Right lobe of liver (tissue), 6 donors: Measurements from ENCODE around the gene MAS1. TPM values are rescaled to one million over a fixed set of nuclear protein-coding genes. Genes with fewer than 3 reads are reported as not detected.

Source experiments
- ATAC-seq, 4 donors: fragments of 200-7000 bp; cut with Tn5 transposase; one replicate each; pipeline ENCODE4 v1.9.1; 2020; ENCODE audit warnings: mild to moderate bottlenecking in 4 of 4, moderate library complexity in 4 of 4
- DNase-seq, 3 donors: peaks; one replicate each; pipeline ENCODE4 v3.0.0-alpha.2; 2020
- H3K27ac ChIP-seq, 3 donors: fragments of 200-600 bp; one replicate each; pipeline ENCODE4 v1.8.0; 2022
- H3K27me3 ChIP-seq, 2 donors: fragments of 200-600 bp; one replicate each; pipeline ENCODE4 v1.8.0; 2022
- H3K36me3 ChIP-seq, 4 donors: fragments of 200-600 bp; sonication (generic) in 1 of 4; one replicate each; pipeline versions ENCODE4 v1.5.1 to v1.8.0; 2017 to 2022; ENCODE audit warnings: control low read depth in 1 of 4
- H3K4me1 ChIP-seq, 4 donors: fragments of 200-600 bp; sonication (generic) in 1 of 4; one replicate each; pipeline versions ENCODE4 v1.5.1 to v1.8.0; 2017 to 2022; ENCODE audit warnings: control low read depth in 1 of 4
- H3K4me3 ChIP-seq, 3 donors: fragments of 200-600 bp; one replicate each; pipeline ENCODE4 v1.8.0; 2022
- H3K9me3 ChIP-seq, 4 donors: fragments of 200-600 bp; sonication (generic) in 1 of 4; one replicate each; pipeline versions ENCODE4 v1.5.1 to v1.8.0; 2017 to 2022; ENCODE audit warnings: control low read depth in 1 of 4
- CTCF ChIP-seq, 4 donors: fragments of 200-600 bp in 3 of 4; fragments of 450-650 bp in 1 of 4; IDR thresholded peaks; one replicate each; pipeline versions ENCODE4 v1.5.1 to v1.8.0; 2016 to 2022; ENCODE audit warnings: antibody characterized with exemption in 4 of 4, mild to moderate bottlenecking in 2 of 4
- POLR2A ChIP-seq: fragments of 450-650 bp; IDR thresholded peaks from one replicate; pipeline ENCODE4 v1.6.1; 2017; ENCODE audit warnings: antibody characterized with exemption, mild to moderate bottlenecking
- whole genome bisulfite sequencing: methylation state at CpG from one replicate; pipeline ENCODE4 v1.1.6; 2018; ENCODE audit warnings: low coverage, low lambda C conversion rate; ENCODE audit not compliant: insufficient coverage; ENCODE audit errors: missing lambda C conversion rate; 5-methylcytosine and 5-hydroxymethylcytosine counted together
- intact Hi-C, 2 donors: fragments of 100-400 bp; cut with DNase I; formaldehyde crosslinking; loops; one replicate each; pipeline versions ENCODE4 v1.11.2 to v1.14.1; 2022
- total RNA-seq, 6 experiments: library from RNA; depleted of rRNA in 2 of 6; stranded (reverse); fragments of >200 nt in 2 of 6; fragmentation: NEBNext Ultra II Directional in 3 of 6; extraction: Animal tissue kit (Norgen Biotek cat#: 25700) in 3 of 6; gene quantifications; one replicate each; pipeline versions ENCODE4 v1.1.0 to v1.2.4, GENCODE V29; 2016 to 2023
- donor health status: DM: no; HTN: yes; CAD: no.
- donor health status: DM: no; HTN: no; CAD: no.
- donor health status: DM: no; HTN: no; CAD: no.
- donor health status: DM: no; HTN: yes; CAD: no.
- donor health status: DM: no; HTN: yes; CAD: no.

Gene MAS1
- total RNA-seq, 6 experiments from 2014 or later: not detected

DNA sequence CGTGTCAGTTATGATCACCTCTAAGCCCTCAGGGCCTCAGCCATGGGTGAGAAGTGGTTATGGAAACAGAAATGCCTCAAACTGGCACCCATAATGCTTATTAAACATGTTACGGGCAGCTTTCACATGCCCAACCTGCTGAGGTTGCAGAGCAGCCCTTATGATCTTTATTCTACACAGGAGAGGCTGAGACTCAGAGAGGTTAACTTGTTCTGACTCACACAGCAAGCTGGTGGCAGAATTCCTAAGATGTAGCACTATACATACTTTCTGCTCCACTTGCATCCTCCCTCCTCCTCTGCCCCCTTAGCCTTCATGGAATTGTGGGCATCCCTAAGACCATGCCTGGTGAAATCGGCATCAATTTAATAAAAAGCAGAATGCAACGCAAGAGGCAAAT lies 43.4 kb downstream of the MAS1 start:
- DNase-seq: no peak
- no peaks in the 10 kb centered on the region for H3K36me3 ChIP-seq
- H3K27ac ChIP-seq: no peak overlapping the region
- no peak overlapping the region for H3K4me3 ChIP-seq
- no peaks in the 10 kb centered on the region for H3K27me3 ChIP-seq
- WGBS: 58% methylated on average over 2 of the region's 4 CpGs
- no peaks in the 10 kb centered on the region for H3K9me3 ChIP-seq
- no peak for TF ChIP-seq POLR2A
- no peak for TF ChIP-seq CTCF (IDR thresholded peaks at IDR 0.05)
- intact Hi-C loops: loop anchor here in 1 of 2 donors (10.0 kb wide), 1 partner anchor 69 kb away; no protein-coding TSS in a partner anchor
- H3K4me1 ChIP-seq: peaks cover 0 to 5% (median 0%) of the 10 kb centered on the region in 4 donors
- ATAC-seq: no peak

DNA sequence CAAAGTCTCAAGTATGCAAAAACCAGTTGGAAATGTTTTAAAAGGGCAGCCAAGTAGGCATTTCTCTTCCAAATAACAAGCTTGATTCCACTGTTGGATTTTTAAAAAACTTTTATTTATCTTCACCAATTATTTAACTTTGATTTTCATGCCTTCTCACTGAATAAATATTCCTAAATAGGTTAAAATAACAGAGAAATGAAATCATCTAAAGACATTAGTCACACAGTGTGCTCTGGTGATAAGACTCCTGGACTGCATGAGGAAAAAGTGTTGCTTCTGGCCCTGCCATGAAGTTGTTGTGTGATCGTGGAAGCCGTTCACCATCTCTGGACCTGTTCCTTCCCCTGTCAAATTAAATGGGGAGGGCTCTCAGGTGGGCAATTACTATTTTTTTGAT lies 44.3 kb downstream of the MAS1 start:
- DNase-seq (no peak), ATAC-seq (no peak)
- TF ChIP-seq CTCF (IDR thresholded peaks at IDR 0.05): no peak
- no peak for TF ChIP-seq POLR2A

DNA sequence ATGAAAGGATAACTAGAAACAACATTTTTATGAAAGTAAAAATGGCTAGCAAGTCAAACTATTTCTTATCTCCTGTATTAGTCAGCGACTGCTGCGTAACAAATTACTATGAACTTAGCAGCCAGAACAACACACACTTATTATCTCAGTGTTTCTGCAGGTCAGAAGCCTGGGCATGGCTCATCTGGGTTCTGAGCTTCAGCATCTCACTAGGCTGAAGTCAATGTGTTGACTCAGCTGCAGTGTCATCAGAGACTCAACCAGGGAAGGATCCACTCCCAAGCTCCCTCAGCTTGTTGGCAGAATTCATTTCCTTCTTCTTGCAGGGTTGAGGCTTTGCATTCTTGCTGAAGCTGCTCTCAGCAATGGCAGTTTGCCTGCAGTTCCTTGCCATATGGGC lies 44.8 kb downstream of the MAS1 start:
- no peak for TF ChIP-seq POLR2A
- TF ChIP-seq CTCF (IDR thresholded peaks at IDR 0.05): no peak
- intact Hi-C loops: loop anchor here in 1 of 2 donors (10.0 kb wide), 1 partner anchor 71 kb away; no protein-coding TSS in a partner anchor
- no peak for ATAC-seq
- no peaks in the 10 kb centered on the region for H3K9me3 ChIP-seq
- H3K4me1 ChIP-seq: peaks cover 0 to 10% (median 0%) of the 10 kb centered on the region in 4 donors
- no peak overlapping the region for H3K27ac ChIP-seq
- no peak for DNase-seq
- no peaks in the 10 kb centered on the region for H3K27me3 ChIP-seq
- no peaks in the 10 kb centered on the region for H3K36me3 ChIP-seq
- H3K4me3 ChIP-seq: no peak overlapping the region
- WGBS: 92% methylated on average over 2 of the region's 2 CpGs

More for the DNA sequence above, 44.3 kb downstream of the MAS1 start:
- H3K36me3 ChIP-seq: no peaks in the 10 kb centered on the region
- peaks cover 0 to 9% (median 0%) of the 10 kb centered on the region in 4 donors for H3K4me1 ChIP-seq
- H3K4me3 ChIP-seq: no peak overlapping the region
- no peaks in the 10 kb centered on the region for H3K9me3 ChIP-seq
- no peaks in the 10 kb centered on the region for H3K27me3 ChIP-seq
- WGBS: 95% methylated on average over 2 of the region's 2 CpGs
- no peak overlapping the region for H3K27ac ChIP-seq
- intact Hi-C loops: loop anchor here in 1 of 2 donors (10.0 kb wide), 1 partner anchor 70 kb away; no protein-coding TSS in a partner anchor

GRCh38 chr6:159939591-159940016 lies 48.8 kb downstream of the MAS1 start:
- DNase-seq: no peak
- intact Hi-C loops: loop anchor here in 1 of 2 donors (10.0 kb wide), 1 partner anchor 75 kb away; no protein-coding TSS in a partner anchor
- Histone ChIP-seq H3K27me3 (no peaks in the 10 kb centered on the region), H3K27ac (no peak overlapping the region), H3K36me3 (no peaks in the 10 kb centered on the region), H3K4me3 (no peak overlapping the region), H3K4me1 (peaks cover 0 to 24% (median 0%) of the 10 kb centered on the region in 4 donors), H3K9me3 (peaks cover 0 to 3% (median 0%) of the 10 kb centered on the region in 4 donors)
- no peak for TF ChIP-seq POLR2A
- TF ChIP-seq CTCF (IDR thresholded peaks at IDR 0.05): no peak
- WGBS: 80% methylated on average over 3 of the region's 6 CpGs
- ATAC-seq: peak; percentile 7 to 53 (median 32)

Other genes starting within 250 kb of the MAS1 start
- gene SOD2, start 197.7 kb upstream of the MAS1 start, total RNA-seq: 1,000 to 10,000 TPM in 3 of 6 experiments, 100 to 1,000 TPM in 3; 606 to 3,254 (median 1,720) TPM
- gene WTAP, start 163.5 kb upstream of the MAS1 start, total RNA-seq: 10 to 100 TPM; 21.1 to 64.3 (median 37.6) TPM
- gene ACAT2, start 128.9 kb upstream of the MAS1 start, total RNA-seq: 100 to 1,000 TPM in 1 of 6 experiments, 10 to 100 TPM in 5; 11.2 to 120 (median 52.2) TPM
- gene TCP1, start 101.4 kb upstream of the MAS1 start, total RNA-seq: 10 to 100 TPM; 50.4 to 97.1 (median 77.8) TPM
- 10 to 100 TPM; 26.6 to 78.5 (median 43.1) TPM for gene MRPL18, start 100.5 kb upstream of the MAS1 start, total RNA-seq
- gene PNLDC1, start 90.7 kb upstream of the MAS1 start, total RNA-seq: under 1 TPM in 1 of 6 experiments, not detected in 5; 0.15 TPM
- 10 to 100 TPM; 50.3 to 81.0 (median 67.1) TPM for gene IGF2R, start 78.1 kb downstream of the MAS1 start, total RNA-seq
- 1,000 to 10,000 TPM in 3 of 6 experiments, 100 to 1,000 TPM in 3; 190 to 1,656 (median 769) TPM for gene SLC22A1, start 230.8 kb downstream of the MAS1 start, total RNA-seq